ENCODE data around the gene BLACAT1. TPM values are rescaled to one million over a fixed set of nuclear protein-coding genes. Genes with fewer than 3 reads are reported as not detected.

BLACAT1 gene
- under 1 TPM in 1 of 4 donors, not detected in 3; 0.26 TPM for total RNA-seq

DNA sequence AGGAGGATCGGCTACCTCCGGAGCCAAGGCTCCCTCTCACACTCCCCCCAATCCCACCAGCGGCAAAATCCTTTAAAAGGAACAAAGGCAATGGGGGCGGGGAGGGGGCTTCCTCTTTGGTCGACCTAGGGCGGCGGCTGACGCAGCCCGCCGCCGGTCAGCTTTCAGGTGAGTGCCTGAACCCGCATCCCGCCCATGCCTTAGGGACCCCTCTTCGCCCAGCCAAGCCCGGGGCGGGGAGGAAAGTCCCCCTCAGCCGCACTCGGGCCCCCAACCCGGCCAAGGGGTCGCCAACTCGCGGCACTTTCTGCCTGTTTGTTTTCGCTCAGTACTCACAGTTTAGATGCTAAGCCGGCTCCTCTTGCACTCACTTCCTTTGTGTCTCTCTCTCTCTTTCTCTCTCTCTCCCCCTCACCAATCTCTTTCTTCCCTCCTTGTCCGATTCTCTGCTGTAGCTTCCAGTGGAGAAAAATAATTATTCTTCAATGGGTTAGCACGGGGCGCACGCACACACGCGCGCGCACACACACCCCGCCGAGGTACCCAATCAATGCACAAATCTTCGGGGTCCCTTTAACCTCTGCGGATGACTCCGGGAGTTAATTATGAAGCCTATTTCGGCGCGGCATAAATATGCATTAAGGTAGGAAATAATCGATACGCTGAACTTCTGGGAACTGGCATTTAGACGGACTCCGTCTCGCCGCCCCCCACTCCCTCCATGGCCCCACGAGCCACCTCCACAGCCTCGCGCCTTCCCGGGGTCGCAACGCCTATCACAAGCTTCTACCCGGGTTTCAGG lies at the start of gene BLACAT1:
Gene BLACAT1 (minus strand): TSS at position 465 of the 802 bp plus-strand sequence.
- DNase-seq (ENCODE audit: low spot score in 2 of 2) = no peak
- 4 to 6% methylated on average over 43 to 53 of the region's 53 CpGs for WGBS, 2 donors
- intact Hi-C loops (cut with DNase I; ENCODE audit: low total_unique reads) = no loop called here
- no peak within 1 kb of the TSS for H3K4me3 ChIP-seq (ENCODE audit: low read depth, poor library complexity, severe bottlenecking)
- TF ChIP-seq, protein P1, sequence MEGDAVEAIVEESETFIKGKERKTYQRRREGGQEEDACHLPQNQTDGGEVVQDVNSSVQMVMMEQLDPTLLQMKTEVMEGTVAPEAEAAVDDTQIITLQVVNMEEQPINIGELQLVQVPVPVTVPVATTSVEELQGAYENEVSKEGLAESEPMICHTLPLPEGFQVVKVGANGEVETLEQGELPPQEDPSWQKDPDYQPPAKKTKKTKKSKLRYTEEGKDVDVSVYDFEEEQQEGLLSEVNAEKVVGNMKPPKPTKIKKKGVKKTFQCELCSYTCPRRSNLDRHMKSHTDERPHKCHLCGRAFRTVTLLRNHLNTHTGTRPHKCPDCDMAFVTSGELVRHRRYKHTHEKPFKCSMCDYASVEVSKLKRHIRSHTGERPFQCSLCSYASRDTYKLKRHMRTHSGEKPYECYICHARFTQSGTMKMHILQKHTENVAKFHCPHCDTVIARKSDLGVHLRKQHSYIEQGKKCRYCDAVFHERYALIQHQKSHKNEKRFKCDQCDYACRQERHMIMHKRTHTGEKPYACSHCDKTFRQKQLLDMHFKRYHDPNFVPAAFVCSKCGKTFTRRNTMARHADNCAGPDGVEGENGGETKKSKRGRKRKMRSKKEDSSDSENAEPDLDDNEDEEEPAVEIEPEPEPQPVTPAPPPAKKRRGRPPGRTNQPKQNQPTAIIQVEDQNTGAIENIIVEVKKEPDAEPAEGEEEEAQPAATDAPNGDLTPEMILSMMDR (IDR thresholded peaks at IDR 0.05) = no peak

DNA sequence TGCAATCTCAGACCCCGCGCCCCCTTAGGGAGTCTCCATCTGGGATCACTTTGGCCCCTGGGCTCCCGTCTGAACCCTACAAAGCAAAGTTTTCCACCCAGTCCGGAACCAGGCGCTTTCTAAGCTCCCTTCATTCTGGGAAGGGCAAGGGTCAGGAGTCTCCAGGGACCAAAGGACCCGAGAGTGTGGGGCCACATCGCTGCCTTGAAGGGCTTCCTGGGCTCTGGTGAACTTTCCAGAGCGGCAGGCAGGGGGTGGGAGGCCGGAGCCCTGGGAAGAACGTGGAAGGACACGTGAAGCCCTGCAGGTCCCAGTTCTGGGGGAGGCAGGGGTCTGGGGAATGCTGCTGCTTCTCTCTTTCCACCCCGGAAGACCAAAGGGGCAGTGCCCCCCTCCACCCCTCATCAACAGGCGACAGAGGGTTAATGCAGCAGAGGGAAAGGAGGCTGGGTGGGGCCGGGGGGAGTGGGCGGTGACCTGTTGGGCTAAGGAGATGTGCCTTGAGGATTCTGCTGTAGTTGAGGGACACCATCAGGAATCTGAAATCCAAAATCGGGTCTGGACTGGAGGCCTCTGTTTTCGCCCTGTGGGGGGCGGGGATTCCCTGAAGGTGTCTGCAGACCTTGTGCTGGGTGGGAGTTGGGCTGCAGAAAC lies 49.4 kb upstream of the BLACAT1 start:
- TF ChIP-seq, protein P1 (IDR thresholded peaks at IDR 0.05) = no peak
- DNase-seq (ENCODE audit: low spot score in 2 of 2) = no peak
- intact Hi-C loops (cut with DNase I; ENCODE audit: low total_unique reads) = no loop called here
- peak overlapping the region; percentile 55 for H3K4me3 ChIP-seq (ENCODE audit: low read depth, poor library complexity, severe bottlenecking)
- 4 to 6% methylated on average over 16 to 17 of the region's 18 CpGs for WGBS, 2 donors

DNA sequence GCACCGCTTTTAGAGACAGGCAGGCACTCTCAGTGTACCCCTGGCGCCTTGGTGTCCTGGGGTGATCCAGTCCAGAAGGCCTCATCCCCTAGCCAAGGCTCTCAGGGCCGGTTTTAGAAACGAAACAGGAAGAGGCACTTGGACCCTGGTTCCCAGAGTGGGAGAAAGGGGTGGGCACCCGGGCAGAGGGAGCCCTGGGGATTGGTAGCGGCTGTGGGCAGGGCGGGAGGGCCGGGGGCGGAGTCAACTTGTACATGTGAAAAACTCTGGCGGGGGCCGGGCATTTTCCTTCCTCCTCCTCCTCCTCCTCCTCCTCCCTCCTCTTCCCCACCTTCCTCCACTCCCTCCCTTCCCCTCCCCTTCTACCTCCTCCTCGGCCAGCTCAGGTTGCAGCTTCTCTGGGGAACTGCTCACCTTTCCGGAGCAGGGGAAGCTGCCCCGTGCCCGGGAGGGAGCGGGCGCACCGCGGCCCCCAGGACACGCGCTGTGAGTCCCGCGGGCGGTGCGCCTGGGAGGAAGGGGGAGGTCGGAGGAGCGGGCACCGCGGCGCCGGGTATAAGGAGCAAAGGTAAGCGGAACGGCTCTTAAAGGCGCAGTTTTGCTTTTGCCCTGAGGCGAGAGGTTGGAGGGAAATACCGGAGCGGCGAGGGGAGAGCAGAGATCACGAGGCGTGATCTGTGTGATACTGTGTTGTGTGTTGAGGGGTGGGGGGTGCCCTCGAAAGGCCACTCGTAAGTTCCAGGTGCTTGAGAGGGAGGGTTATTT lies 48.6 kb upstream of the BLACAT1 start, which contains the start of gene CDK18:
Gene CDK18 (plus strand): TSS at position 359 of the 765 bp plus-strand sequence. CDS start 18,499 bp downstream, outside the sequence.
- 4% methylated on average over 37 to 38 of the region's 42 CpGs for WGBS, 2 donors
- intact Hi-C loops (cut with DNase I; ENCODE audit: low total_unique reads) = no loop called here
- peak; percentile 52 to 91 for DNase-seq (ENCODE audit: low spot score in 2 of 2)
- peak within 1 kb of the TSS; percentile 55 for H3K4me3 ChIP-seq (ENCODE audit: low read depth, poor library complexity, severe bottlenecking)
- TF ChIP-seq, protein P1 (IDR thresholded peaks at IDR 0.05) = no peak
- TF ChIP-seq POLR2A (IDR thresholded peaks at IDR 0.05) = no peak

DNA sequence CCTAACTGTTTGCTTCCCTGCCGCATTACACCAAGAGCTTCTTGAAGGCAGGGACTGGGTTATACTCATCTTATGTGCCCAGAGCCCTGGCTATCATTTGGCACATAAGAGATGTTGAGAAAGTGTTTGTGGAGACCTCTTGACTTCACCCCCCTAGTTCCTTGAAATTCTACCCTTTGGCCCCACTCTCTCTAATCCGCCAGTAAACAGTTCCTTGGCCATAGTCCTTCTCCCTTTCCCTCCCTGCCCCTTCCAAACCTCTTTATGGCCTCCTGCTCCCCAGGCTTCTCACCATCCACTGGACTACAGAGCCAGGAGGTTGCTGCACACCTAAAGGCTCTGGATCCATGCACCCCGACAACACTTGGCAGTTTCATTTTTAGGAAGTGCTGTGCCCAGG lies 47.1 kb upstream of the BLACAT1 start:
- H3K4me3 ChIP-seq (ENCODE audit: low read depth, poor library complexity, severe bottlenecking) = no peak overlapping the region
- TF ChIP-seq POLR2A (IDR thresholded peaks at IDR 0.05) = no peak
- TF ChIP-seq, protein P1 (IDR thresholded peaks at IDR 0.05) = no peak
- WGBS, 2 donors = 53 to 67% methylated on average over 3 of the region's 3 CpGs
- intact Hi-C loops (cut with DNase I; ENCODE audit: low total_unique reads) = no loop called here
- DNase-seq (ENCODE audit: low spot score in 2 of 2) = no peak

DNA sequence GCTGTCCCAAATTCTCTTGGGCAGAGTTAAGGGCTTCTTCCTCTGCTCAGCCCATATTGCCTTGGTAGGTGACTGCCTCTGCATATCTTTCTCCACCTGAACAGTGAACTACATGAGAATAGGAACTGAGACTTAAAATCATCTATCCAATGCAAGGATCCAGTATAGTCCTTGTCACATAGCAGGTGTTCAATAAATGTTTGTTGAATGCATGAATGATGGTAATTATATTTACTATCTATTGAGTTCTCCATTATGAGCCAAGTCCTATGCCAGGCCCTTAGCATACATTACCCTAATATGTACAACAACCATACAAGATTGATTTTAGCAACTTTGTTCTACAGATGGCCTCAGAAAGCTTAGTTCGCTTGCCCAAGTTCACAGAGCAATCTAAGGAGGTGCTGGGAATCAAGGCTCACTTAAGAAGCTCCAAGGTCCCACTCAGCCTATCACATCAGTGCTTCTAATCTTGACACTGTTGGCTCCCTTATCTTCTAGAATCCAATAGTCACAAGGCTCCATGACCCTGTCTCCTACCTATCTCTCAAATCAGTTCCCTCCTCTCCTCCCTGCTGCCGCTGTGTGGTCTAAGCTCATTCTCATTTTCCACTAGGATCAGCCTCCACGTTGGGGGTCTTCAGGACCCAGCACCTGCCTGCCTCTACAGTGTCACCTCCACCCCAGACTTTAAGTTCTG lies 46.4 kb upstream of the BLACAT1 start:
- TF ChIP-seq, protein P1 (IDR thresholded peaks at IDR 0.05) = no peak
- no peak for TF ChIP-seq POLR2A (IDR thresholded peaks at IDR 0.05)
- intact Hi-C loops (cut with DNase I; ENCODE audit: low total_unique reads) = no loop called here
- DNase-seq (ENCODE audit: low spot score in 2 of 2) = no peak
- no peak overlapping the region for H3K4me3 ChIP-seq (ENCODE audit: low read depth, poor library complexity, severe bottlenecking)
- WGBS, 2 donors = 81 to 83% methylated on average over 3 of the region's 3 CpGs

Measured in lower leg skin (tissue), 4 donors.